Activated naive CD4-positive, alpha-beta T cell (primary cell): ENCODE measurements around the gene POGK.

Source experiments
- DNase-seq, 4 experiments: peaks; one replicate each; lab custom pipeline; 2025; lab: John Stamatoyannopoulos, UW

POGK gene

GRCh38 chr1:166903232-166903631 lies 64.0 kb downstream of the POGK start:
- no peak for DNase-seq

- no peak for DNase-seq
Measured at GRCh38 chr1:166905136-166905535, 65.9 kb downstream of the POGK start.

- DNase-seq = no peak
Measured at GRCh38 chr1:166905900-166906299, 66.6 kb downstream of the POGK start.
